ENCODE results near the gene ANAPC16. TPM values are rescaled to one million over a fixed set of nuclear protein-coding genes. Genes with fewer than 3 reads are reported as not detected.

The ANAPC16 gene
- total RNA-seq, 1 donor from 2014 or later = 58.5 TPM

- Histone ChIP-seq H3K4me3 (ENCODE audit: low read length in 3 of 3) (no peak overlapping the region), H3K36me3 (ENCODE audit: control insufficient read depth in 3 of 3, insufficient read depth in 3 of 3, low read length in 3 of 3) (no peaks in the 10 kb centered on the region), H3K4me1 (ENCODE audit: control insufficient read depth in 3 of 3, insufficient read depth in 3 of 3, low read length in 3 of 3) (peaks cover 66 to 82% (median 75%) of the 10 kb centered on the region in 3 donors), H3K9ac (ENCODE audit: low read depth in 1 of 3, low read length in 3 of 3) (no peak overlapping the region), H3K27me3 (ENCODE audit: control insufficient read depth in 3 of 3, insufficient read depth in 3 of 3, low read length in 3 of 3) (no peaks in the 10 kb centered on the region), H3K9me3 (ENCODE audit: control insufficient read depth in 3 of 3, low read length in 3 of 3) (no peaks in the 10 kb centered on the region), H3K27ac (ENCODE audit: low read depth, low read length) (no peak overlapping the region)
Measured at GRCh38 chr10:72251635-72252034, 35.8 kb downstream of the ANAPC16 start.

GRCh38 chr10:72252972-72253371 is 37.2 kb downstream of the ANAPC16 start:
- H3K4me1 ChIP-seq (ENCODE audit: control insufficient read depth in 3 of 3, insufficient read depth in 3 of 3, low read length in 3 of 3) = peaks cover 66 to 80% (median 72%) of the 10 kb centered on the region in 3 donors
- H3K36me3 ChIP-seq (ENCODE audit: control insufficient read depth in 3 of 3, insufficient read depth in 3 of 3, low read length in 3 of 3) = no peaks in the 10 kb centered on the region
- H3K27me3 ChIP-seq (ENCODE audit: control insufficient read depth in 3 of 3, insufficient read depth in 3 of 3, low read length in 3 of 3) = no peaks in the 10 kb centered on the region
- peak overlapping the region; percentile 89 for H3K27ac ChIP-seq (ENCODE audit: low read depth, low read length)
- no peaks in the 10 kb centered on the region for H3K9me3 ChIP-seq (ENCODE audit: control insufficient read depth in 3 of 3, low read length in 3 of 3)
- H3K9ac ChIP-seq (ENCODE audit: low read depth in 1 of 3, low read length in 3 of 3) = no peak overlapping the region
- peak overlapping the region in 1 of 3 donors; percentile 3 for H3K4me3 ChIP-seq (ENCODE audit: low read length in 3 of 3)

GRCh38 chr10:72253578-72253977 is 37.8 kb downstream of the ANAPC16 start:
- H3K9me3 ChIP-seq (ENCODE audit: control insufficient read depth in 3 of 3, low read length in 3 of 3) = no peaks in the 10 kb centered on the region
- H3K36me3 ChIP-seq (ENCODE audit: control insufficient read depth in 3 of 3, insufficient read depth in 3 of 3, low read length in 3 of 3) = no peaks in the 10 kb centered on the region
- peak overlapping the region; percentile 89 for H3K27ac ChIP-seq (ENCODE audit: low read depth, low read length)
- H3K27me3 ChIP-seq (ENCODE audit: control insufficient read depth in 3 of 3, insufficient read depth in 3 of 3, low read length in 3 of 3) = no peaks in the 10 kb centered on the region
- peaks cover 64 to 77% (median 66%) of the 10 kb centered on the region in 3 donors for H3K4me1 ChIP-seq (ENCODE audit: control insufficient read depth in 3 of 3, insufficient read depth in 3 of 3, low read length in 3 of 3)
- no peak overlapping the region for H3K4me3 ChIP-seq (ENCODE audit: low read length in 3 of 3)
- no peak overlapping the region for H3K9ac ChIP-seq (ENCODE audit: low read depth in 1 of 3, low read length in 3 of 3)

GRCh38 chr10:72254813-72255568 is 39.2 kb downstream of the ANAPC16 start:
- H3K4me3 ChIP-seq (ENCODE audit: low read length in 3 of 3) = peak overlapping the region; percentile 48 to 61 (median 54)
- no peaks in the 10 kb centered on the region for H3K27me3 ChIP-seq (ENCODE audit: control insufficient read depth in 3 of 3, insufficient read depth in 3 of 3, low read length in 3 of 3)
- H3K9ac ChIP-seq (ENCODE audit: low read depth in 1 of 3, low read length in 3 of 3) = peak overlapping the region; percentile 60 to 83 (median 71)
- H3K9me3 ChIP-seq (ENCODE audit: control insufficient read depth in 3 of 3, low read length in 3 of 3) = no peaks in the 10 kb centered on the region
- peak overlapping the region; percentile 89 for H3K27ac ChIP-seq (ENCODE audit: low read depth, low read length)
- H3K4me1 ChIP-seq (ENCODE audit: control insufficient read depth in 3 of 3, insufficient read depth in 3 of 3, low read length in 3 of 3) = peaks cover 65 to 79% (median 68%) of the 10 kb centered on the region in 3 donors
- H3K36me3 ChIP-seq (ENCODE audit: control insufficient read depth in 3 of 3, insufficient read depth in 3 of 3, low read length in 3 of 3) = no peaks in the 10 kb centered on the region

GRCh38 chr10:72255977-72256729 is 40.3 kb downstream of the ANAPC16 start:
- H3K4me3 ChIP-seq (ENCODE audit: low read length in 3 of 3) = no peak overlapping the region
- H3K36me3 ChIP-seq (ENCODE audit: control insufficient read depth in 3 of 3, insufficient read depth in 3 of 3, low read length in 3 of 3) = no peaks in the 10 kb centered on the region
- H3K27ac ChIP-seq (ENCODE audit: low read depth, low read length) = peak overlapping the region; percentile 89
- H3K27me3 ChIP-seq (ENCODE audit: control insufficient read depth in 3 of 3, insufficient read depth in 3 of 3, low read length in 3 of 3) = no peaks in the 10 kb centered on the region
- peak overlapping the region in 1 of 3 donors; percentile 1 for H3K9ac ChIP-seq (ENCODE audit: low read depth in 1 of 3, low read length in 3 of 3)
- no peaks in the 10 kb centered on the region for H3K9me3 ChIP-seq (ENCODE audit: control insufficient read depth in 3 of 3, low read length in 3 of 3)
- H3K4me1 ChIP-seq (ENCODE audit: control insufficient read depth in 3 of 3, insufficient read depth in 3 of 3, low read length in 3 of 3) = peaks cover 66 to 82% (median 71%) of the 10 kb centered on the region in 3 donors

- peak overlapping the region in 2 of 3 donors; percentile 19 to 57 for H3K9ac ChIP-seq (ENCODE audit: low read depth in 1 of 3, low read length in 3 of 3)
Measured at GRCh38 chr10:72257051-72257892, 41.5 kb downstream of the ANAPC16 start.

GRCh38 chr10:72258617-72259016 is 42.8 kb downstream of the ANAPC16 start:
- Histone ChIP-seq H3K4me1 (ENCODE audit: control insufficient read depth in 3 of 3, insufficient read depth in 3 of 3, low read length in 3 of 3) (peaks cover 61 to 70% (median 66%) of the 10 kb centered on the region in 3 donors), H3K9me3 (ENCODE audit: control insufficient read depth in 3 of 3, low read length in 3 of 3) (no peaks in the 10 kb centered on the region), H3K36me3 (ENCODE audit: control insufficient read depth in 3 of 3, insufficient read depth in 3 of 3, low read length in 3 of 3) (no peaks in the 10 kb centered on the region), H3K27me3 (ENCODE audit: control insufficient read depth in 3 of 3, insufficient read depth in 3 of 3, low read length in 3 of 3) (no peaks in the 10 kb centered on the region), H3K27ac (ENCODE audit: low read depth, low read length) (peak overlapping the region; percentile 56), H3K9ac (ENCODE audit: low read depth in 1 of 3, low read length in 3 of 3) (peak overlapping the region in 1 of 3 donors; percentile 25), H3K4me3 (ENCODE audit: low read length in 3 of 3) (no peak overlapping the region)

More at GRCh38 chr10:72257051-72257892, 41.5 kb downstream of the ANAPC16 start:
- Histone ChIP-seq H3K27ac (ENCODE audit: low read depth, low read length) (peak overlapping the region; percentile 50), H3K27me3 (ENCODE audit: control insufficient read depth in 3 of 3, insufficient read depth in 3 of 3, low read length in 3 of 3) (no peaks in the 10 kb centered on the region), H3K4me3 (ENCODE audit: low read length in 3 of 3) (no peak overlapping the region), H3K9me3 (ENCODE audit: control insufficient read depth in 3 of 3, low read length in 3 of 3) (no peaks in the 10 kb centered on the region), H3K36me3 (ENCODE audit: control insufficient read depth in 3 of 3, insufficient read depth in 3 of 3, low read length in 3 of 3) (no peaks in the 10 kb centered on the region), H3K4me1 (ENCODE audit: control insufficient read depth in 3 of 3, insufficient read depth in 3 of 3, low read length in 3 of 3) (peaks cover 72 to 80% (median 76%) of the 10 kb centered on the region in 3 donors)

- H3K27ac ChIP-seq (ENCODE audit: low read depth, low read length) = peak overlapping the region; percentile 93
- no peaks in the 10 kb centered on the region for H3K36me3 ChIP-seq (ENCODE audit: control insufficient read depth in 3 of 3, insufficient read depth in 3 of 3, low read length in 3 of 3)
- H3K4me3 ChIP-seq (ENCODE audit: low read length in 3 of 3) = peak overlapping the region; percentile 54 to 86 (median 73)
- peaks cover 51 to 59% (median 58%) of the 10 kb centered on the region in 3 donors for H3K4me1 ChIP-seq (ENCODE audit: control insufficient read depth in 3 of 3, insufficient read depth in 3 of 3, low read length in 3 of 3)
- H3K9ac ChIP-seq (ENCODE audit: low read depth in 1 of 3, low read length in 3 of 3) = peak overlapping the region; percentile 71 to 84 (median 74)
- no peaks in the 10 kb centered on the region for H3K27me3 ChIP-seq (ENCODE audit: control insufficient read depth in 3 of 3, insufficient read depth in 3 of 3, low read length in 3 of 3)
- H3K9me3 ChIP-seq (ENCODE audit: control insufficient read depth in 3 of 3, low read length in 3 of 3) = no peaks in the 10 kb centered on the region
Measured at GRCh38 chr10:72259491-72260238, 43.9 kb downstream of the ANAPC16 start.
